CD8-positive, alpha-beta memory T cell (primary cell): Measurements from ENCODE around the gene CLASP1. TPM values are rescaled to one million over a fixed set of nuclear protein-coding genes. Genes with fewer than 3 reads are reported as not detected.
"Not testable (repeated sequence)": the region's sequence is repeated elsewhere in the genome, so short reads cannot be mapped to it uniquely, and the experiment has no call there.

ENCODE experiments used
- CTCF ChIA-PET: fragments of 350-600 bp; sonication (Branson Sonifier 250); formaldehyde crosslinking; loops from one replicate; lab custom pipeline; 2021; ENCODE audit warnings: antibody characterized with exemption; lab: Charles Lee
- POLR2A ChIA-PET: fragments of 350-600 bp; sonication (Branson Sonifier 250); formaldehyde crosslinking; loops from one replicate; lab custom pipeline; 2021; ENCODE audit warnings: antibody characterized with exemption; lab: Charles Lee
- DNase-seq, 5 donors: peaks; one replicate each; pipeline versions ENCODE4 v3.0.0 to v3.0.0-alpha.2; 2020 to 2022; ENCODE audit warnings: mixed read lengths in 1 of 5
- H3K27ac ChIP-seq: one replicate; pipeline ENCODE4 v1.7.0; 2013; ENCODE audit warnings: low read depth, mild to moderate bottlenecking, low read length, moderate library complexity
- H3K27me3 ChIP-seq: 2 replicates; pipeline ENCODE4 v1.7.0; 2013; ENCODE audit warnings: low read length, mild to moderate bottlenecking; ENCODE audit not compliant: insufficient read depth, poor library complexity, severe bottlenecking
- H3K36me3 ChIP-seq: 2 replicates; pipeline ENCODE4 v1.7.0; 2013; ENCODE audit warnings: mild to moderate bottlenecking, low read length, moderate library complexity; ENCODE audit not compliant: insufficient read depth
- H3K4me1 ChIP-seq: 2 replicates; pipeline ENCODE4 v1.7.0; 2013; ENCODE audit warnings: mild to moderate bottlenecking, low read length, moderate library complexity; ENCODE audit not compliant: insufficient read depth
- H3K4me3 ChIP-seq: 2 replicates; pipeline ENCODE4 v1.7.0; 2013; ENCODE audit warnings: mild to moderate bottlenecking, low read length
- H3K9me3 ChIP-seq: 2 replicates; pipeline ENCODE4 v1.7.0; 2013; ENCODE audit warnings: mild to moderate bottlenecking, low read length
- H3K27ac Mint-ChIP-seq, 8 donors: one replicate each; pipeline ENCODE4 v1.8.0; 2020 to 2021; ENCODE audit warnings: mixed read lengths in 8 of 8, mild to moderate bottlenecking in 6 of 8, inconsistent platforms in 3 of 8, moderate library complexity in 3 of 8
- H3K27me3 Mint-ChIP-seq, 2 donors: one replicate each; pipeline ENCODE4 v1.8.0; 2020 to 2021; ENCODE audit warnings: mixed read lengths in 2 of 2, mild to moderate bottlenecking in 1 of 2, moderate library complexity in 1 of 2
- H3K36me3 Mint-ChIP-seq, 3 donors: one replicate each; pipeline ENCODE4 v1.8.0; 2020 to 2021; ENCODE audit warnings: mixed read lengths in 3 of 3, inconsistent platforms in 1 of 3, mild to moderate bottlenecking in 1 of 3
- H3K4me1 Mint-ChIP-seq, 3 donors: one replicate each; pipeline ENCODE4 v1.8.0; 2020 to 2021; ENCODE audit warnings: mixed read lengths in 3 of 3, inconsistent platforms in 1 of 3, mild to moderate bottlenecking in 1 of 3
- H3K4me3 Mint-ChIP-seq, 7 donors: one replicate each; pipeline ENCODE4 v1.8.0; 2020 to 2021; ENCODE audit warnings: mixed read lengths in 7 of 7, mild to moderate bottlenecking in 6 of 7, moderate library complexity in 4 of 7, inconsistent platforms in 2 of 7
- H3K9me3 Mint-ChIP-seq, 5 donors: one replicate each; pipeline ENCODE4 v1.8.0; 2020 to 2022; ENCODE audit warnings: mixed read lengths in 5 of 5, mild to moderate bottlenecking in 3 of 5, moderate library complexity in 2 of 5, inconsistent platforms in 1 of 5
- polyA plus RNA-seq: library from polyadenylated mRNA; unstranded; fragments of 300-500 nt; fragmentation: Illumina TruSeq; gene quantifications from one replicate; pipeline ENCODE4 v1.2.3, GENCODE V29; 2021
- total RNA-seq, 2 experiments: library from RNA; stranded (reverse); gene quantifications; one replicate each; pipeline ENCODE4 v1.2.3, GENCODE V29; 2021

The CLASP1 gene
- total and polyA plus RNA-seq, 3 experiments from 2014 or later, result 22.2 to 66.0 (median 62.6) TPM

GRCh38 chr2:121350402-121350775 lies 298.9 kb downstream of the CLASP1 start:
- no peak overlapping the region for H3K4me3 Mint-ChIP-seq
- Histone ChIP-seq H3K27me3 (no peaks in the 10 kb centered on the region), H3K4me1 (no peaks in the 10 kb centered on the region), H3K27ac (no peak overlapping the region), H3K36me3 (peaks cover 51% of the 10 kb centered on the region), H3K9me3 (no peaks in the 10 kb centered on the region), H3K4me3 (no peak overlapping the region)
- CTCF ChIA-PET, result no interaction called here
- POLR2A ChIA-PET, result no interaction called here
- H3K27me3 Mint-ChIP-seq, result no peaks in the 10 kb centered on the region
- H3K36me3 Mint-ChIP-seq, result peaks cover 0 to 96% (median 15%) of the 10 kb centered on the region in 3 donors
- peak overlapping the region in 1 of 8 donors; percentile 37 for H3K27ac Mint-ChIP-seq
- H3K4me1 Mint-ChIP-seq, result no peaks in the 10 kb centered on the region
- no peaks in the 10 kb centered on the region for H3K9me3 Mint-ChIP-seq
- no peak for DNase-seq

GRCh38 chr2:121349721-121350401 lies 299.4 kb downstream of the CLASP1 start:
- no peak for DNase-seq
- Histone ChIP-seq H3K4me3 (no peak overlapping the region), H3K36me3 (peaks cover 49% of the 10 kb centered on the region), H3K9me3 (no peaks in the 10 kb centered on the region), H3K27me3 (no peaks in the 10 kb centered on the region), H3K4me1 (no peaks in the 10 kb centered on the region), H3K27ac (no peak overlapping the region)
- Mint-ChIP-seq H3K36me3 (peaks cover 0 to 97% (median 14%) of the 10 kb centered on the region in 3 donors), H3K4me3 (no peak overlapping the region), H3K27me3 (no peaks in the 10 kb centered on the region), H3K4me1 (no peaks in the 10 kb centered on the region), H3K9me3 (no peaks in the 10 kb centered on the region), H3K27ac (peak overlapping the region in 3 of 8 donors; percentile 37 to 72 (median 64))
- CTCF ChIA-PET, result no interaction called here
- POLR2A ChIA-PET, result no interaction called here

- Histone ChIP-seq H3K4me3 (no peak overlapping the region), H3K27ac (no peak overlapping the region), H3K9me3 (no peaks in the 10 kb centered on the region), H3K27me3 (no peaks in the 10 kb centered on the region), H3K36me3 (peaks cover 45% of the 10 kb centered on the region), H3K4me1 (no peaks in the 10 kb centered on the region)
- Mint-ChIP-seq H3K9me3 (no peaks in the 10 kb centered on the region), H3K36me3 (peaks cover 4 to 92% (median 14%) of the 10 kb centered on the region in 3 donors), H3K4me3 (no peak overlapping the region), H3K27me3 (no peaks in the 10 kb centered on the region), H3K4me1 (no peaks in the 10 kb centered on the region), H3K27ac (peak overlapping the region in 3 of 8 donors; percentile 36 to 84 (median 66))
- POLR2A ChIA-PET, result no interaction called here
- no peak for DNase-seq
- CTCF ChIA-PET, result no interaction called here
Measured at GRCh38 chr2:121348128-121348740, 301.0 kb downstream of the CLASP1 start.

GRCh38 chr2:121346859-121347258 lies 302.4 kb downstream of the CLASP1 start:
- Histone ChIP-seq H3K27me3 (no peaks in the 10 kb centered on the region), H3K4me1 (no peaks in the 10 kb centered on the region), H3K9me3 (no peaks in the 10 kb centered on the region), H3K27ac (no peak overlapping the region), H3K36me3 (peaks cover 40% of the 10 kb centered on the region), H3K4me3 (no peak overlapping the region)
- POLR2A ChIA-PET, result no interaction called here
- H3K27me3 Mint-ChIP-seq, result no peaks in the 10 kb centered on the region
- DNase-seq, result no peak
- no peaks in the 10 kb centered on the region for H3K9me3 Mint-ChIP-seq
- no peaks in the 10 kb centered on the region for H3K4me1 Mint-ChIP-seq
- peaks cover 4 to 90% (median 23%) of the 10 kb centered on the region in 3 donors for H3K36me3 Mint-ChIP-seq
- no peak overlapping the region for H3K27ac Mint-ChIP-seq
- CTCF ChIA-PET, result no interaction called here
- no peak overlapping the region for H3K4me3 Mint-ChIP-seq

GRCh38 chr2:121346407-121346806 lies 302.9 kb downstream of the CLASP1 start:
- H3K9me3 Mint-ChIP-seq, result no peaks in the 10 kb centered on the region
- no peak overlapping the region for H3K4me3 Mint-ChIP-seq
- H3K27ac Mint-ChIP-seq, result peak overlapping the region in 1 of 8 donors; percentile 29
- no peaks in the 10 kb centered on the region for H3K4me1 Mint-ChIP-seq
- POLR2A ChIA-PET, result no interaction called here
- Histone ChIP-seq H3K4me1 (no peaks in the 10 kb centered on the region), H3K9me3 (no peaks in the 10 kb centered on the region), H3K27ac (no peak overlapping the region), H3K4me3 (no peak overlapping the region), H3K36me3 (peaks cover 36% of the 10 kb centered on the region), H3K27me3 (no peaks in the 10 kb centered on the region)
- no peaks in the 10 kb centered on the region for H3K27me3 Mint-ChIP-seq
- CTCF ChIA-PET, result no interaction called here
- no peak for DNase-seq
- peaks cover 4 to 90% (median 23%) of the 10 kb centered on the region in 3 donors for H3K36me3 Mint-ChIP-seq

- no peak overlapping the region for H3K4me3 ChIP-seq
- no peaks in the 10 kb centered on the region for H3K9me3 Mint-ChIP-seq
- H3K27ac Mint-ChIP-seq, result peak overlapping the region in 1 of 8 donors; percentile 29
- H3K9me3 ChIP-seq, result no peaks in the 10 kb centered on the region
- no peaks in the 10 kb centered on the region for H3K4me1 Mint-ChIP-seq
- H3K27me3 ChIP-seq, result no peaks in the 10 kb centered on the region
- ChIA-PET POLR2A (no interaction called here), CTCF (no interaction called here)
- H3K4me1 ChIP-seq, result no peaks in the 10 kb centered on the region
- no peak overlapping the region for H3K27ac ChIP-seq
- peaks cover 38% of the 10 kb centered on the region for H3K36me3 ChIP-seq
- H3K36me3 Mint-ChIP-seq, result peaks cover 4 to 90% (median 24%) of the 10 kb centered on the region in 3 donors
- no peaks in the 10 kb centered on the region for H3K27me3 Mint-ChIP-seq
- no peak for DNase-seq
- H3K4me3 Mint-ChIP-seq, result no peak overlapping the region
Measured at GRCh38 chr2:121345887-121346286, 303.4 kb downstream of the CLASP1 start.

- no peaks in the 10 kb centered on the region for H3K27me3 ChIP-seq
- H3K27me3 Mint-ChIP-seq, result no peaks in the 10 kb centered on the region
- ChIA-PET CTCF (interaction anchor here (3.5 kb wide), 1 partner anchor 11 kb away, joined by 9 read pairs; no protein-coding TSS in a partner anchor), POLR2A (no interaction called here)
- no peaks in the 10 kb centered on the region for H3K4me1 ChIP-seq
- H3K9me3 ChIP-seq, result no peaks in the 10 kb centered on the region
- H3K4me3 Mint-ChIP-seq, result no peak overlapping the region
- H3K9me3 Mint-ChIP-seq, result no peaks in the 10 kb centered on the region
- H3K36me3 Mint-ChIP-seq, result peaks cover 8 to 90% (median 30%) of the 10 kb centered on the region in 3 donors
- H3K36me3 ChIP-seq, result peaks cover 42% of the 10 kb centered on the region
- H3K27ac ChIP-seq, result no peak overlapping the region
- H3K4me1 Mint-ChIP-seq, result no peaks in the 10 kb centered on the region
- peak overlapping the region in 3 of 8 donors; percentile 23 to 85 (median 46) for H3K27ac Mint-ChIP-seq
- no peak for DNase-seq
- H3K4me3 ChIP-seq, result no peak overlapping the region
Measured at GRCh38 chr2:121345101-121345500, 304.2 kb downstream of the CLASP1 start.

GRCh38 chr2:121343828-121344399 lies 305.3 kb downstream of the CLASP1 start:
- H3K27me3 ChIP-seq, H3K4me3 Mint-ChIP-seq, H3K4me1 Mint-ChIP-seq, H3K27ac ChIP-seq, H3K4me1 ChIP-seq, DNase-seq, H3K4me3 ChIP-seq, H3K27me3 Mint-ChIP-seq, H3K9me3 ChIP-seq, H3K9me3 Mint-ChIP-seq, POLR2A ChIA-PET: not testable (repeated sequence)
- H3K36me3 ChIP-seq, result peaks cover 40% of the 10 kb centered on the region
- CTCF ChIA-PET, result interaction anchor here (3.5 kb wide), 1 partner anchor 12 kb away, joined by 9 read pairs; no protein-coding TSS in a partner anchor
- H3K27ac Mint-ChIP-seq, result peak overlapping the region in 2 of 8 donors; percentile 5 to 17
- peaks cover 8 to 91% (median 31%) of the 10 kb centered on the region in 3 donors for H3K36me3 Mint-ChIP-seq
